GM18867 (cell line): ENCODE data around the gene ANKS1A.

Source experiments
- ATAC-seq: cut with Tn5 transposase; IDR thresholded peaks from one replicate; pipeline ENCODE4 v1.9.1; 2021; ENCODE audit warnings: mild to moderate bottlenecking, moderate library complexity; ENCODE audit not compliant: unreplicated experiment

Gene ANKS1A

GRCh38 chr6:35050757-35051330 lies 161.8 kb downstream of the ANKS1A start:
- ATAC-seq: no peak

GRCh38 chr6:35051396-35051795 lies 162.3 kb downstream of the ANKS1A start:
- ATAC-seq: no peak

GRCh38 chr6:35051997-35052583 lies 163.0 kb downstream of the ANKS1A start:
- ATAC-seq: no peak

- ATAC-seq: no peak
Measured at GRCh38 chr6:35052694-35053565, 163.9 kb downstream of the ANKS1A start.

GRCh38 chr6:35053701-35054100 lies 164.6 kb downstream of the ANKS1A start:
- no peak for ATAC-seq

- ATAC-seq: no peak
Measured at GRCh38 chr6:35054106-35054742, 165.2 kb downstream of the ANKS1A start.

- no peak for ATAC-seq
Measured at GRCh38 chr6:35054743-35055130, 165.7 kb downstream of the ANKS1A start.

GRCh38 chr6:35055891-35056290 lies 166.8 kb downstream of the ANKS1A start:
- ATAC-seq: no peak

- no peak for ATAC-seq
Measured at GRCh38 chr6:35056952-35057351, 167.9 kb downstream of the ANKS1A start.

GRCh38 chr6:35057449-35058357 lies 168.6 kb downstream of the ANKS1A start:
- ATAC-seq: no peak

GRCh38 chr6:35058358-35058675 lies 169.3 kb downstream of the ANKS1A start:
- ATAC-seq: no peak

- no peak for ATAC-seq
Measured at GRCh38 chr6:35058865-35059522, 169.9 kb downstream of the ANKS1A start.

GRCh38 chr6:35059596-35060345 lies 170.7 kb downstream of the ANKS1A start:
- ATAC-seq: no peak

GRCh38 chr6:35061102-35061615 lies 172.1 kb downstream of the ANKS1A start:
- no peak for ATAC-seq

GRCh38 chr6:35061651-35062410 lies 172.8 kb downstream of the ANKS1A start:
- no peak for ATAC-seq

- ATAC-seq: no peak
Measured at GRCh38 chr6:35062676-35063574, 173.9 kb downstream of the ANKS1A start.

GRCh38 chr6:35063701-35064280 lies 174.7 kb downstream of the ANKS1A start:
- ATAC-seq: no peak
